Naive thymus-derived CD8-positive, alpha-beta T cell (primary cell): ENCODE measurements around the gene CSNK2A1. TPM values are rescaled to one million over a fixed set of nuclear protein-coding genes. Genes with fewer than 3 reads are reported as not detected.
A peak's percentile ranks its signal among the peaks of the same experiment; 100 is the strongest.

Experiments used
- ATAC-seq, 2 donors: fragments of 150-1000 bp; cut with Tn5 transposase in 1 of 2; sonication (Bioruptor Pico), chemical (Tn5 transposase) in 1 of 2; 1 replicate in 1 of 2; 2 replicates in 1 of 2; pipeline ENCODE4 v1.10.0; 2021; ENCODE audit warnings: mild to moderate bottlenecking in 2 of 2, moderate library complexity in 2 of 2
- POLR2A ChIA-PET: fragments of 350-600 bp; sonication (Branson Sonifier 250); formaldehyde crosslinking; loops from one replicate; lab custom pipeline; 2021; ENCODE audit warnings: antibody characterized with exemption; lab: Charles Lee
- DNase-seq, 10 donors: peaks; one replicate each; pipeline versions ENCODE4 v3.0.0 to v3.0.0-alpha.2; 2020 to 2022
- H3K27ac Mint-ChIP-seq, 10 donors: one replicate each; pipeline ENCODE4 v1.8.0; 2020 to 2022; ENCODE audit warnings: mild to moderate bottlenecking in 10 of 10, mixed read lengths in 10 of 10, moderate library complexity in 4 of 10, inconsistent platforms in 1 of 10
- H3K27me3 Mint-ChIP-seq, 5 donors: one replicate each; pipeline ENCODE4 v1.8.0; 2021 to 2022; ENCODE audit warnings: mixed read lengths in 5 of 5
- H3K36me3 Mint-ChIP-seq, 3 donors: one replicate each; pipeline ENCODE4 v1.8.0; 2020 to 2022; ENCODE audit warnings: mixed read lengths in 3 of 3, mild to moderate bottlenecking in 2 of 3, inconsistent platforms in 1 of 3
- H3K4me1 Mint-ChIP-seq, 4 donors: one replicate each; pipeline ENCODE4 v1.8.0; 2021 to 2022; ENCODE audit warnings: mixed read lengths in 4 of 4
- H3K4me3 Mint-ChIP-seq, 10 donors: one replicate each; pipeline ENCODE4 v1.8.0; 2020 to 2022; ENCODE audit warnings: mild to moderate bottlenecking in 10 of 10, mixed read lengths in 10 of 10, moderate library complexity in 6 of 10, inconsistent platforms in 1 of 10
- H3K9me3 Mint-ChIP-seq, 9 donors: one replicate each; pipeline ENCODE4 v1.8.0; 2020 to 2022; ENCODE audit warnings: mixed read lengths in 9 of 9, mild to moderate bottlenecking in 3 of 9, inconsistent platforms in 1 of 9, moderate library complexity in 1 of 9
- polyA plus RNA-seq, 3 donors: library from polyadenylated mRNA; unstranded; fragments of 300-500 nt; fragmentation: Illumina TruSeq; gene quantifications; one replicate each; pipeline ENCODE4 v1.2.3, GENCODE V29; 2021
- total RNA-seq, 8 experiments: library from RNA in 2 of 8; stranded (reverse) in 2 of 8; gene quantifications; one replicate each; pipeline ENCODE4 v1.2.3 and lab custom pipeline; 2021 to 2026

The CSNK2A1 gene
- total and polyA plus RNA-seq, 5 experiments from 2014 or later = 49.6 to 93.8 (median 52.0) TPM

DNA sequence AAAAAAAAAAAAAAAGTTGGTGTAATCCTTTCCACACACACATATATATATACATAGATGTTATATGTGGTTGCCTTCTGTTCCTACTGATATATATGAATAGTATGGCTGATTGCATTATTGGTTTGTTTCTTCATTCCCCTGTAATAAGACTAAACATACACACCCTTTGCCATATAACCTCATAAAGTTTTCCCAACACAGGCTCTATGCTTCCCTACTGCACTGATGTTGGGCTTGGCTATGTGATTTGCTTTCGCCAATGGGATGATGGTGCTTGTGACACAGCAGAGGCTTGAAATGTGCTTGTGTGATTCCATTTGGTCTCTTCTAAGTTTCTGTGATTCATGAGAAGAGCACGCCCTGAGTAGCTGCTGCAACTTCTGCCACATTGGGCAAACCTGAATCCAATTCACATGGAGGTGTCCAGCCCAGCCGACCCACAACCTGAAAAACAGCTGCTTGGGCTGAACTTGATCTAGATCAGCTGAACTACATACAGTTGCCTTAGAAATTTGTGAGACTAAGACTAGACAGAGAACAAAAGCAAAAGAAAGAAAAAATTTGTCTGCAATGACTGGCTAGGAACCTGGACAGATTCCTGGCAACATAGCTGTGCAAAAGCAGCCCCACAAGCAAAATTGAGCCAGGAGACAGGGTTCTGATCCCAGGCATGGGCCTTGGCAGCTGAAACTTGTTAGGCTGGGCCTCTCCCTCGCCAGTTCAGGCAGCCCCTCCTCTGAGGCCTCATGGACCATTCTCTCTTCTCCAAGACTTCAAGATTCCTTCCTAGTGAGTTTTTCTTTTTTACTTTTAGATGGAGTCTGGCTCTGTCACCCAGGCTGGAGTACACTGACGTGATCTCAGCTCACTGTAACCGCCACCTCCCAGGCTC, 67.9 kb downstream of the CSNK2A1 start:
- Mint-ChIP-seq H3K4me3 (no peak overlapping the region), H3K36me3 (peaks cover 0 to 18% (median 0%) of the 10 kb centered on the region in 3 donors), H3K27me3 (no peaks in the 10 kb centered on the region), H3K27ac (peak overlapping the region in 4 of 10 donors; percentile 8 to 52 (median 34)), H3K9me3 (no peaks in the 10 kb centered on the region), H3K4me1 (peaks cover 7 to 24% (median 10%) of the 10 kb centered on the region in 4 donors)
- DNase-seq = no peak
- ATAC-seq = no peak
- POLR2A ChIA-PET = interaction anchor here (0.6 kb wide), 1 partner anchor 284 kb away, joined by 3 read pairs; no protein-coding TSS in a partner anchor

DNA sequence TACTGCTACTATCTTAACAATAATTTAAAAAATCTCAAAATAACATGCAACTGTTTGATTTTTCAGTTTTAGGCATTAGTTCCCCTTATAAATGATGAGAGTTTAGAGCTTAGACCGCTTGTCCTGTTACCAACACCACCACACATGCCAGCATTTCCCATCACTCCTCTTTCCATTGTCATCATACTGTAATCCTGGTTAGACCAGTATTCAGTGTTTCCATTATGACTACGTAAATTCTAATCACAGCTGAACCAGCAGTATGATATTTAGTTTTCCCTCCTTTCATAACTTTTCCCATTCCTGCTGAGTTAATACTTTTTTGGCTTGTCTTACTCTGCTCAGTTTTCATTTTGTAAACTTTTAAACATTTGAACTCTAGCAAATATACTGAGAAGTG, 69.0 kb downstream of the CSNK2A1 start:
- peak overlapping the region in 1 of 10 donors; percentile 80 for H3K27ac Mint-ChIP-seq
- no peak overlapping the region for H3K4me3 Mint-ChIP-seq
- no peak for DNase-seq
- peaks cover 4 to 17% (median 8%) of the 10 kb centered on the region in 4 donors for H3K4me1 Mint-ChIP-seq
- H3K27me3 Mint-ChIP-seq = no peaks in the 10 kb centered on the region
- peaks cover 0 to 12% (median 6%) of the 10 kb centered on the region in 3 donors for H3K36me3 Mint-ChIP-seq
- peaks cover 0 to 6% (median 0%) of the 10 kb centered on the region in 9 donors for H3K9me3 Mint-ChIP-seq
- POLR2A ChIA-PET = no interaction called here
- ATAC-seq = no peak

GRCh38 chr20:472889-473292, 70.7 kb downstream of the CSNK2A1 start:
- no peak for DNase-seq
- H3K27ac Mint-ChIP-seq = peak overlapping the region in 1 of 10 donors; percentile 46
- peaks cover 0 to 8% (median 0%) of the 10 kb centered on the region in 5 donors for H3K27me3 Mint-ChIP-seq
- H3K36me3 Mint-ChIP-seq = peaks cover 0 to 6% (median 5%) of the 10 kb centered on the region in 3 donors
- peaks cover 0 to 7% (median 0%) of the 10 kb centered on the region in 9 donors for H3K9me3 Mint-ChIP-seq
- no peak for ATAC-seq
- peak overlapping the region in 1 of 10 donors; percentile 44 for H3K4me3 Mint-ChIP-seq
- POLR2A ChIA-PET = interaction anchor here (1.4 kb wide), 1 partner anchor 34 kb away, joined by 3 read pairs; no protein-coding TSS in a partner anchor
- peaks cover 0 to 9% (median 2%) of the 10 kb centered on the region in 4 donors for H3K4me1 Mint-ChIP-seq

DNA sequence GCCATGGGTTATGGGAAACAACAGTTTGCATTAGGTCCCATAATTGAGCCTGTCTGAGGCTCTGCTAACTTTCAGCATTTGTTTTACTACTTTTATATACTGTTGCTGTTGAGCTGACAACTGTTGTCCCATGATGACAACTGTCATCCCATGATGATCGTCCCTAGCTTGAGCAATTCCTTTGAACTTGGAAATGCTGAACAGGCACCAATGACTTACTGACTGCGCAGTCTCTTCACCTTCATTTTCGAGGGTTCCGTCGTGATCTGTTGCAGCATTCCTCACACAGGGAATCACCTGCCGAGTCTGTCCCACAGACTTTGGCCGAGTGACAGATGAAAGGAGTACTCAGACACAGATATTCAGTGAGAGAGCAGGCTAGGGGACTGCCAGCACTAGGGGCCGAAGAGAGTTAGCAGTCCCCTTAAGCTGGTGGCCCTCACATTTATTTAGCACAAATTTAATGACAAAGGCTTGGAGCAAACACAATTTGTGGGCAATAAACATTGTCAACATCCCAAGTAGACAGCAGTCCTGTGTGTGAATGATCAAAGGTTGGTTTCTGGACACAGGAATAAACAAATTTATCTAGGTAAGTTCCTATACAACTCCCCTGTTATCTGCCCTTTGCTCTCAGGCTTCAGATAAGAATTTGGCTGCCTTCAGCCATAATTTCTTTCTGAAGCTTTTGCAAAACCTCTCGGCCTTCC, 71.3 kb downstream of the CSNK2A1 start:
- Mint-ChIP-seq H3K27me3 (peaks cover 0 to 13% (median 2%) of the 10 kb centered on the region in 5 donors), H3K9me3 (peaks cover 0 to 8% (median 0%) of the 10 kb centered on the region in 9 donors), H3K4me3 (no peak overlapping the region), H3K36me3 (peaks cover 0 to 6% (median 3%) of the 10 kb centered on the region in 3 donors), H3K4me1 (peaks cover 0 to 9% (median 2%) of the 10 kb centered on the region in 4 donors), H3K27ac (no peak overlapping the region)
- DNase-seq = no peak
- POLR2A ChIA-PET = interaction anchor here (1.4 kb wide), 1 partner anchor 34 kb away, joined by 3 read pairs; no protein-coding TSS in a partner anchor
- no peak for ATAC-seq

- H3K9me3 Mint-ChIP-seq = peaks cover 0 to 8% (median 0%) of the 10 kb centered on the region in 9 donors
- POLR2A ChIA-PET = no interaction called here
- peaks cover 0 to 9% (median 2%) of the 10 kb centered on the region in 4 donors for H3K4me1 Mint-ChIP-seq
- peaks cover 0 to 17% (median 4%) of the 10 kb centered on the region in 5 donors for H3K27me3 Mint-ChIP-seq
- DNase-seq = no peak
- H3K36me3 Mint-ChIP-seq = peaks cover 0 to 6% (median 3%) of the 10 kb centered on the region in 3 donors
- H3K4me3 Mint-ChIP-seq = no peak overlapping the region
- ATAC-seq = no peak
- H3K27ac Mint-ChIP-seq = peak overlapping the region in 2 of 10 donors; percentile 43 to 55
Observed at GRCh38 chr20:469746-470490, 73.7 kb downstream of the CSNK2A1 start.

GRCh38 chr20:467755-468154, 75.8 kb downstream of the CSNK2A1 start:
- POLR2A ChIA-PET = no interaction called here
- peaks cover 0 to 6% (median 1%) of the 10 kb centered on the region in 3 donors for H3K36me3 Mint-ChIP-seq
- H3K9me3 Mint-ChIP-seq = peaks cover 0 to 8% (median 0%) of the 10 kb centered on the region in 9 donors
- H3K4me1 Mint-ChIP-seq = peaks cover 3 to 9% (median 5%) of the 10 kb centered on the region in 4 donors
- no peak overlapping the region for H3K4me3 Mint-ChIP-seq
- ATAC-seq (no peak), DNase-seq (no peak)
- H3K27ac Mint-ChIP-seq = no peak overlapping the region
- peaks cover 0 to 17% (median 4%) of the 10 kb centered on the region in 5 donors for H3K27me3 Mint-ChIP-seq

GRCh38 chr20:462199-462991, 81.2 kb downstream of the CSNK2A1 start, which contains the start of gene TBC1D20:
TSS of gene TBC1D20 (minus strand) at chr20:462533. CDS start at chr20:462405, 128 bp downstream.
- peak within 1 kb of the TSS; percentile 85 to 96 (median 94) for H3K27ac Mint-ChIP-seq
- H3K4me1 Mint-ChIP-seq = peaks cover 11 to 47% (median 43%) of the 10 kb centered on the region in 4 donors
- no peaks in the 10 kb centered on the region for H3K9me3 Mint-ChIP-seq
- H3K4me3 Mint-ChIP-seq = peak within 1 kb of the TSS; percentile 88 to 98 (median 97)
- ATAC-seq (peak; percentile 95 to 97), DNase-seq (peak; percentile 78 to 91 (median 86))
- peaks cover 0 to 11% (median 0%) of the 10 kb centered on the region in 3 donors for H3K36me3 Mint-ChIP-seq
- H3K27me3 Mint-ChIP-seq = peaks cover 0 to 5% (median 2%) of the 10 kb centered on the region in 5 donors
- POLR2A ChIA-PET = interaction anchor here (0.5 to 2.3 kb wide), 6 partner anchors 24 to 165 kb away, joined by 4 to 13 read pairs (median 8); partner anchors contain the start of genes CSNK2A1, RBCK1, SOX12 and TRIB3

DNA sequence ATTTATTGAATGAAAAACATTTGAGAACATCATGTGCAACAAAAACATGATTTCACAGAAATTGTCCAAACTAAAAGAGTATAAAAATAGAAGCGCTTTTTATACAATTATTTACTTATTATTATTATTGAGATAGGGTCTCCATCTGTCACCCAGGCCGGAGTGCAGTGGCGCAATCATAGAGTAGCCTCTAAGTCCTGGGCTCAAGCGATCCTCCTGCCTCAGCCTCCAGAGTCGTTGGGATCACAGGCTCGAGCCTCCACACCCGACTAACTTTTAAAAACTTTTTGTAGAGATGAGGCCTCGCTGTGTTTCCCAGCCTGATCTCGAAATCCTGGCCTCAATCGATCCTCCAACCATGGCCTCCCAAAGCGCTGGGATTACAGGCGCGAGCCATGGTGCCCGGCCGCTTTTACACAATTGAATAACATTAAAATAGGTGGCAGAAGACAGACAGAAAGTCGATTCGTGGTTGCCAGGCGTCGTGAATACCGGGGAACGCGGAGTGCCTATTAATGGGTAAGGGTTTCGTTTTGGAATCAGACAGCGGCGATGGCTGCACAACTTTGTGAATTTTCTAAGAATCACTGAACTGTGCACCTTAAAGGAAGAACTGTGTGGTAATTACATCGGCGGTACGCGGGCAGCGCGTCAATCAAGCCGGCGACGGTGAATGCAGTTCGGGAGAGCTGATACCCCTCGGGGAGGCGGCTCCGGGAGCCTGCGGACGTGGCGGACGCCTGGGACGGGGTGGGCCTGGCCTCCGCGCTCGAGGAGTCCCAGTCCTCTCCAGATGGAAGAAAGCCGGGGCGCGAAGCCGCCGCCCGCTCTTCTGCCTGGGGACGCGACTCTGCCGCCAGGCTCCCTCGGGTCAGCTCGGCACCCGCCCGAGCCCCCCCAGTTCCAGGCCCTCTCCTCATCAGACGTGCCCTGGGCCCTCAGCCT, 82.1 kb downstream of the CSNK2A1 start:
- H3K4me1 Mint-ChIP-seq = peaks cover 13 to 51% (median 46%) of the 10 kb centered on the region in 4 donors
- H3K36me3 Mint-ChIP-seq = peaks cover 0 to 11% (median 0%) of the 10 kb centered on the region in 3 donors
- H3K4me3 Mint-ChIP-seq = peak overlapping the region; percentile 88 to 98 (median 97)
- no peaks in the 10 kb centered on the region for H3K27me3 Mint-ChIP-seq
- peak; percentile 38 to 40 for ATAC-seq
- H3K27ac Mint-ChIP-seq = peak overlapping the region; percentile 85 to 96 (median 94)
- POLR2A ChIA-PET = interaction anchor here (1.2 to 2.3 kb wide), 5 partner anchors 23 to 137 kb away, joined by 7 to 13 read pairs (median 9); partner anchors contain the start of genes CSNK2A1, RBCK1, SOX12 and TRIB3
- no peaks in the 10 kb centered on the region for H3K9me3 Mint-ChIP-seq
- DNase-seq = peak in 8 of 10 donors; percentile 29 to 70 (median 49)

- ATAC-seq (no peak), DNase-seq (no peak)
- Mint-ChIP-seq H3K27me3 (no peaks in the 10 kb centered on the region), H3K4me3 (peak overlapping the region; percentile 50 to 98 (median 82)), H3K36me3 (peaks cover 0 to 11% (median 0%) of the 10 kb centered on the region in 3 donors), H3K4me1 (peaks cover 13 to 57% (median 50%) of the 10 kb centered on the region in 4 donors), H3K9me3 (no peaks in the 10 kb centered on the region), H3K27ac (peak overlapping the region in 5 of 10 donors; percentile 14 to 73 (median 48))
- POLR2A ChIA-PET = no interaction called here
Observed at GRCh38 chr20:460707-461106, 82.9 kb downstream of the CSNK2A1 start.

DNA sequence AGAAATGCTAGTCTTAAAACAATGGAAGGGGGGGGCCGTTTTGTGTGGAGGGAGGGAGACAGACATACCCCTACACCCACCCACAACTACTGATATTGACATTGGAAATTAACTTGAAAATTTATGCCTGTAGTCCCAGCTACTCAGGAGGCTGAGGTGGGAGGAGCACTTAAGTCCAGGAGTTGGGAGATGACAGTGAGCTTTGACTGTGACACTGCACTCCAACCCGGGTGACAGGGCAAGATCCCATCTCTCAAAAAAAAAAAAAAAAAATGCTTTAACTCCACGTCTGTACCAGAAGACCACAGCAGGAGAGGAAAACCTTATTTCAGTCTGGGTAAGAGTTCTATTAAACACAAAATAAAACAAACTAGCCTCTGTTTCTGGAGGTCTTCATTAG, 83.4 kb downstream of the CSNK2A1 start:
- H3K9me3 Mint-ChIP-seq = no peaks in the 10 kb centered on the region
- POLR2A ChIA-PET = interaction anchor here (0.6 kb wide), 2 partner anchors 11 to 95 kb away, joined by 3 to 4 read pairs; no protein-coding TSS in a partner anchor
- DNase-seq = no peak
- H3K4me3 Mint-ChIP-seq = peak overlapping the region in 9 of 10 donors; percentile 62 to 98 (median 88)
- H3K36me3 Mint-ChIP-seq = peaks cover 0 to 11% (median 0%) of the 10 kb centered on the region in 3 donors
- peaks cover 13 to 57% (median 50%) of the 10 kb centered on the region in 4 donors for H3K4me1 Mint-ChIP-seq
- ATAC-seq = no peak
- H3K27ac Mint-ChIP-seq = peak overlapping the region in 4 of 10 donors; percentile 26 to 80 (median 31)
- H3K27me3 Mint-ChIP-seq = no peaks in the 10 kb centered on the region
